ENCODE results near the gene WDFY4. TPM values are rescaled to one million over a fixed set of nuclear protein-coding genes. Genes with fewer than 3 reads are reported as not detected.

The WDFY4 gene
- polyA plus RNA-seq, 1 donor from 2014 or later, result not detected

DNA sequence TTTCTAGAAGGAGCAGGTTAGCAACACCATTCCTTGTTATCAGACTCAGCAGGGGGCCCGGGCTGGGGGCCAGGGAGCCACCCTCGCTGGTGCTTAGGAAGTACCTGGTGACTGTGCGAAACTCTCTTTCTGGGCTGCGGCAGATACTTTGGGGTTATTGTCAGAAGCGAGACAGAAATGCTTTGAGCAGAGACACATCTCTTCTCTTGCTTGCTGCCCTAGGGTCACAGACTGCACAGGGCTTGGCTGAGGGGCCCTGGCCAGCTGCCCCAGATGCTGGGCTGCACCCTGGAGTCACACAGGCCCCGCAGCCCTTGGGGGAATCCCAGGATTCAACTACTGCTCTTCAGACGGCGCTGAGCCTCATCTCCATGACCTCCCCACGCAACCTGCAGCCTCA lies 91.9 kb downstream of the WDFY4 start:
- Histone ChIP-seq H3K9me3 (ENCODE audit: low read length) (no peaks in the 10 kb centered on the region), H3F3A (ENCODE audit: insufficient read depth, low read length, poor library complexity, severe bottlenecking) (no peaks in the 10 kb centered on the region), H3K36me3 (ENCODE audit: insufficient read depth, low read length) (no peaks in the 10 kb centered on the region), H3K79me2 (replicated peaks; ENCODE audit: insufficient read depth, low read length) (no peaks in the 10 kb centered on the region), H3K9ac (ENCODE audit: low read length) (no peak overlapping the region), H3K4me3 (ENCODE audit: low read length) (no peak overlapping the region), H3K27me3 (ENCODE audit: insufficient read depth, low read depth, low read length) (no peaks in the 10 kb centered on the region), H3K4me2 (ENCODE audit: low read length) (no peak overlapping the region), H3K27ac (ENCODE audit: low read length) (no peak overlapping the region), H2AFZ (ENCODE audit: low read depth, low read length) (no peak overlapping the region), H3K9me2 (ENCODE audit: insufficient read depth, low read length) (no peaks in the 10 kb centered on the region), H4K20me1 (ENCODE audit: insufficient read depth) (no peaks in the 10 kb centered on the region)
- TF ChIP-seq SMC3 (conservative IDR thresholded peaks at IDR 0.05; ENCODE audit: poor library complexity), result no peak
- no peak for TF ChIP-seq RAD21 (conservative IDR thresholded peaks at IDR 0.05)
- TF ChIP-seq, protein P1, sequence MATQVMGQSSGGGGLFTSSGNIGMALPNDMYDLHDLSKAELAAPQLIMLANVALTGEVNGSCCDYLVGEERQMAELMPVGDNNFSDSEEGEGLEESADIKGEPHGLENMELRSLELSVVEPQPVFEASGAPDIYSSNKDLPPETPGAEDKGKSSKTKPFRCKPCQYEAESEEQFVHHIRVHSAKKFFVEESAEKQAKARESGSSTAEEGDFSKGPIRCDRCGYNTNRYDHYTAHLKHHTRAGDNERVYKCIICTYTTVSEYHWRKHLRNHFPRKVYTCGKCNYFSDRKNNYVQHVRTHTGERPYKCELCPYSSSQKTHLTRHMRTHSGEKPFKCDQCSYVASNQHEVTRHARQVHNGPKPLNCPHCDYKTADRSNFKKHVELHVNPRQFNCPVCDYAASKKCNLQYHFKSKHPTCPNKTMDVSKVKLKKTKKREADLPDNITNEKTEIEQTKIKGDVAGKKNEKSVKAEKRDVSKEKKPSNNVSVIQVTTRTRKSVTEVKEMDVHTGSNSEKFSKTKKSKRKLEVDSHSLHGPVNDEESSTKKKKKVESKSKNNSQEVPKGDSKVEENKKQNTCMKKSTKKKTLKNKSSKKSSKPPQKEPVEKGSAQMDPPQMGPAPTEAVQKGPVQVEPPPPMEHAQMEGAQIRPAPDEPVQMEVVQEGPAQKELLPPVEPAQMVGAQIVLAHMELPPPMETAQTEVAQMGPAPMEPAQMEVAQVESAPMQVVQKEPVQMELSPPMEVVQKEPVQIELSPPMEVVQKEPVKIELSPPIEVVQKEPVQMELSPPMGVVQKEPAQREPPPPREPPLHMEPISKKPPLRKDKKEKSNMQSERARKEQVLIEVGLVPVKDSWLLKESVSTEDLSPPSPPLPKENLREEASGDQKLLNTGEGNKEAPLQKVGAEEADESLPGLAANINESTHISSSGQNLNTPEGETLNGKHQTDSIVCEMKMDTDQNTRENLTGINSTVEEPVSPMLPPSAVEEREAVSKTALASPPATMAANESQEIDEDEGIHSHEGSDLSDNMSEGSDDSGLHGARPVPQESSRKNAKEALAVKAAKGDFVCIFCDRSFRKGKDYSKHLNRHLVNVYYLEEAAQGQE (IDR thresholded peaks at IDR 0.05; ENCODE audit: borderline replicate concordance), result no peak
- TF ChIP-seq EP300 (conservative IDR thresholded peaks at IDR 0.05; ENCODE audit: poor library complexity, severe bottlenecking), result no peak
- TF ChIP-seq, protein P2, sequence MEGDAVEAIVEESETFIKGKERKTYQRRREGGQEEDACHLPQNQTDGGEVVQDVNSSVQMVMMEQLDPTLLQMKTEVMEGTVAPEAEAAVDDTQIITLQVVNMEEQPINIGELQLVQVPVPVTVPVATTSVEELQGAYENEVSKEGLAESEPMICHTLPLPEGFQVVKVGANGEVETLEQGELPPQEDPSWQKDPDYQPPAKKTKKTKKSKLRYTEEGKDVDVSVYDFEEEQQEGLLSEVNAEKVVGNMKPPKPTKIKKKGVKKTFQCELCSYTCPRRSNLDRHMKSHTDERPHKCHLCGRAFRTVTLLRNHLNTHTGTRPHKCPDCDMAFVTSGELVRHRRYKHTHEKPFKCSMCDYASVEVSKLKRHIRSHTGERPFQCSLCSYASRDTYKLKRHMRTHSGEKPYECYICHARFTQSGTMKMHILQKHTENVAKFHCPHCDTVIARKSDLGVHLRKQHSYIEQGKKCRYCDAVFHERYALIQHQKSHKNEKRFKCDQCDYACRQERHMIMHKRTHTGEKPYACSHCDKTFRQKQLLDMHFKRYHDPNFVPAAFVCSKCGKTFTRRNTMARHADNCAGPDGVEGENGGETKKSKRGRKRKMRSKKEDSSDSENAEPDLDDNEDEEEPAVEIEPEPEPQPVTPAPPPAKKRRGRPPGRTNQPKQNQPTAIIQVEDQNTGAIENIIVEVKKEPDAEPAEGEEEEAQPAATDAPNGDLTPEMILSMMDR (IDR thresholded peaks at IDR 0.05; ENCODE audit: poor library complexity, severe bottlenecking), result no peak
- no peak for TF ChIP-seq POLR2AphosphoS5 (IDR thresholded peaks at IDR 0.05)
- TF ChIP-seq TAF1 (IDR thresholded peaks at IDR 0.05; ENCODE audit: low read depth), result no peak
- TF ChIP-seq MXI1 (conservative IDR thresholded peaks at IDR 0.05; ENCODE audit: poor library complexity, severe bottlenecking), result no peak
- TF ChIP-seq EZH2 (IDR thresholded peaks at IDR 0.05; ENCODE audit: borderline replicate concordance, insufficient read depth, low read length, poor library complexity, severe bottlenecking), result no peak

DNA sequence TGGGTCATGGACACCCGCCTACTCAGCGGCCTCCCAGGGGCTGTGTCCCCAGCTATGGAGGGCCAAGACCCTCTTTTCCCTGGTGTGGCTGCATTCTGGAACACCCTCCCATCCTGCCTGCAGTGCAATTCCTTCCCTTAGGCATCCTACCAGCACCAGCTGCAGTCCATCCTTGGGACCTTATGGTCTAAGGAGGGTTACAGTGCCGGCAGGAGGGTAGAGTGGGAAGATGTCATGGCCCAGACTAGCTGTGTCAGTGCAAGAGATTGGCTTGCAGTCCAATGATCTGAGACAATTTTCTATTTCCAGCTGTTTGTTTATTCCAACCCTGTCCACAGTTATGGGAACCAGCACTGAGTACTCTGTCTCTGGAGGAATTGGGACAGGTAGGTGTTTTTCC lies 92.4 kb downstream of the WDFY4 start:
- Histone ChIP-seq H4K20me1 (ENCODE audit: insufficient read depth) (no peaks in the 10 kb centered on the region), H3K4me2 (ENCODE audit: low read length) (no peak overlapping the region)

More for the DNA sequence above, 92.4 kb downstream of the WDFY4 start:
- no peak overlapping the region for H3K27ac ChIP-seq (ENCODE audit: low read length)
- H3K9ac ChIP-seq (ENCODE audit: low read length), result no peak overlapping the region
- H3K9me2 ChIP-seq (ENCODE audit: insufficient read depth, low read length), result no peaks in the 10 kb centered on the region
- no peaks in the 10 kb centered on the region for H3F3A ChIP-seq (ENCODE audit: insufficient read depth, low read length, poor library complexity, severe bottlenecking)
- no peaks in the 10 kb centered on the region for H3K79me2 ChIP-seq (replicated peaks; ENCODE audit: insufficient read depth, low read length)
- no peak overlapping the region for H2AFZ ChIP-seq (ENCODE audit: low read depth, low read length)
- H3K27me3 ChIP-seq (ENCODE audit: insufficient read depth, low read depth, low read length), result no peaks in the 10 kb centered on the region
- H3K36me3 ChIP-seq (ENCODE audit: insufficient read depth, low read length), result no peaks in the 10 kb centered on the region
- H3K4me3 ChIP-seq (ENCODE audit: low read length), result no peak overlapping the region
- no peak for TF ChIP-seq EZH2 (IDR thresholded peaks at IDR 0.05; ENCODE audit: borderline replicate concordance, insufficient read depth, low read length, poor library complexity, severe bottlenecking)
- TF ChIP-seq, protein P1 (IDR thresholded peaks at IDR 0.05; ENCODE audit: borderline replicate concordance), result no peak
- TF ChIP-seq MXI1 (conservative IDR thresholded peaks at IDR 0.05; ENCODE audit: poor library complexity, severe bottlenecking), result no peak
- no peak for TF ChIP-seq SMC3 (conservative IDR thresholded peaks at IDR 0.05; ENCODE audit: poor library complexity)
- TF ChIP-seq RAD21 (conservative IDR thresholded peaks at IDR 0.05), result no peak
- TF ChIP-seq TAF1 (IDR thresholded peaks at IDR 0.05; ENCODE audit: low read depth), result no peak
- TF ChIP-seq EP300 (conservative IDR thresholded peaks at IDR 0.05; ENCODE audit: poor library complexity, severe bottlenecking), result no peak
- H3K9me3 ChIP-seq (ENCODE audit: low read length), result no peaks in the 10 kb centered on the region
